CD4-positive, alpha-beta memory T cell (primary cell): ENCODE results near the gene HDAC10. TPM values are rescaled to one million over a fixed set of nuclear protein-coding genes. Genes with fewer than 3 reads are reported as not detected.

Experiments used
- CTCF ChIA-PET: fragments of 350-600 bp; sonication (Branson Sonifier 250); formaldehyde crosslinking; loops from one replicate; lab custom pipeline; 2021; ENCODE audit warnings: inconsistent platforms; ENCODE audit not compliant: partially characterized antibody; lab: Charles Lee
- POLR2A ChIA-PET: fragments of 350-600 bp; sonication (Branson Sonifier 250); formaldehyde crosslinking; loops from one replicate; lab custom pipeline; 2021; ENCODE audit not compliant: partially characterized antibody; lab: Charles Lee
- DNase-seq, 5 donors: peaks; one replicate each; pipeline versions ENCODE4 v3.0.0 to v3.0.0-alpha.2; 2020 to 2022; ENCODE audit warnings: mixed read lengths in 1 of 5
- H3K27ac ChIP-seq: one replicate; pipeline ENCODE4 v1.7.0; 2013; ENCODE audit warnings: low read depth, low read length
- H3K27me3 ChIP-seq: 2 replicates; pipeline ENCODE4 v1.7.0; 2013; ENCODE audit warnings: mild to moderate bottlenecking, low read length, moderate library complexity; ENCODE audit not compliant: insufficient read depth
- H3K36me3 ChIP-seq: 2 replicates; pipeline ENCODE4 v1.7.0; 2013; ENCODE audit warnings: mild to moderate bottlenecking, low read length, moderate library complexity; ENCODE audit not compliant: insufficient read depth
- H3K4me1 ChIP-seq: 2 replicates; pipeline ENCODE4 v1.7.0; 2013; ENCODE audit warnings: mild to moderate bottlenecking, low read length, moderate library complexity; ENCODE audit not compliant: insufficient read depth
- H3K4me3 ChIP-seq, 2 donors: one replicate each; pipeline ENCODE4 v1.7.0; 2013; ENCODE audit warnings: low read length in 2 of 2, mild to moderate bottlenecking in 1 of 2
- H3K9me3 ChIP-seq, 2 donors: one replicate each; pipeline ENCODE4 v1.7.0; 2013; ENCODE audit warnings: low read length in 2 of 2, control low read depth in 1 of 2; ENCODE audit not compliant: control insufficient read depth in 1 of 2
- H3K27ac Mint-ChIP-seq, 7 donors: one replicate each; pipeline ENCODE4 v1.8.0; 2020 to 2021; ENCODE audit warnings: mixed read lengths in 7 of 7, mild to moderate bottlenecking in 6 of 7, inconsistent platforms in 3 of 7, moderate library complexity in 3 of 7
- H3K27me3 Mint-ChIP-seq, 2 donors: one replicate each; pipeline ENCODE4 v1.8.0; 2020 to 2021; ENCODE audit warnings: mixed read lengths in 2 of 2
- H3K36me3 Mint-ChIP-seq, 2 donors: one replicate each; pipeline ENCODE4 v1.8.0; 2020 to 2021; ENCODE audit warnings: mixed read lengths in 2 of 2, inconsistent platforms in 1 of 2, mild to moderate bottlenecking in 1 of 2
- H3K4me1 Mint-ChIP-seq, 4 donors: one replicate each; pipeline ENCODE4 v1.8.0; 2020 to 2021; ENCODE audit warnings: mixed read lengths in 4 of 4, mild to moderate bottlenecking in 1 of 4
- H3K4me3 Mint-ChIP-seq, 8 donors: one replicate each; pipeline ENCODE4 v1.8.0; 2020 to 2021; ENCODE audit warnings: mixed read lengths in 8 of 8, mild to moderate bottlenecking in 7 of 8, moderate library complexity in 6 of 8, inconsistent platforms in 3 of 8
- H3K9me3 Mint-ChIP-seq, 8 donors: one replicate each; pipeline ENCODE4 v1.8.0; 2020 to 2021; ENCODE audit warnings: mixed read lengths in 8 of 8, mild to moderate bottlenecking in 5 of 8, inconsistent platforms in 3 of 8, moderate library complexity in 1 of 8
- intact Hi-C: fragments of 100-400 bp; cut with micrococcal nuclease; formaldehyde crosslinking; loops from one replicate; pipeline ENCODE4 v1.15.1; 2023
- polyA plus RNA-seq, 2 donors: library from polyadenylated mRNA; unstranded; fragments of 300-500 nt; fragmentation: Illumina TruSeq; gene quantifications; one replicate each; pipeline ENCODE4 v1.2.3, GENCODE V29; 2021
- total RNA-seq, 2 experiments: library from RNA; stranded (reverse); gene quantifications; one replicate each; pipeline ENCODE4 v1.2.3, GENCODE V29; 2021

HDAC10 gene
- total and polyA plus RNA-seq, 4 experiments from 2014 or later, result 3.8 to 151 (median 73.7) TPM

GRCh38 chr22:50253046-50253915 is 2.2 kb upstream of the HDAC10 start:
- POLR2A ChIA-PET, result interaction anchor here (1.0 to 4.0 kb wide), 7 partner anchors 11 to 368 kb away, joined by 4 to 29 read pairs (median 8); partner anchors contain the start of genes MAPK11 and TYMP

DNA sequence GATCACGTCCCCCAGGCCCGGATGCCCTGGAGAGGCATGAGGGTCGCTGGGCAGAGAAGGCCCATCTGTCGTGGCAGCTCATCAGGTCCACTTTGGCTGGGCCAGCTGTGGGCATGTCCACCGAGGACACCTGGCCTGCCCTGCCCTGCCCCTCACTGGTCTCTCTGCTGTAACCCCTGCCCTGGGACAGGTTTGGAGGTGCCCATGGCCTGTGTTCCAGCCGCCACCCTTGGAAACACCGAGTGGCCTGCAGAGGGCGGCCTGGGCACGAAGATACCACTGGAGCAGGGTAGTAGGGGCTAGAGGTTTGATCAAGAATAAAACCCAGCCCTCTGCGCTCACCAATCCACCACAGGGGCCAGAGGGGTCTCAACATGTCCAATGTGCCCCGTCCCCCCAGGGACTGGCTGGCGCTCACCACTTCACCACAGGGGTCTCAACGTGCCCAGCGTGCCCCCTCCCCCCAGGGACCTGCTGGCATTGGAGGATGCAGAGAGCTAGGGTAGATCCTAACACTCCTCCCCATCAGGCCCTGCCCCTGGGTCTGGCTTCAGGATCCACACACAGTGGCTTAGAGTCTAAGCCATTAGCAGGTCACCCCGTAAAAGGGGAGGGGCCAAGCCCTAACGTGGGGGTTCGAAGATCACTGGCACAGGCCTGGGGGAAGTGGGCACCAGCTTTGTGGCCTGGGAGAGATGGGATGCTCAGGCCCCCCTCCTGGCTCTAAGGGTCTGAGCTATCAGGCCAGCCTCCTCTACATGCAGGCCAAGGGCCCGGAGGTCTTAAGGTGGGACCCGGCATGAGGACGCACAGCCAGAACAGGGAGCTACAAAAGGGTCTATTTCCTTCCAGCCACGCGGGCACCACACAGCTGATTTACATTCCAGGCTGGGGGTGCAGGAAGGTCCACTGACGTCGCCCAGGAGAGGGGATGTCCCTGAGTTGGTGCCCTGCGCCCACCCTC is 1.3 kb upstream of the HDAC10 start:
- peaks cover 1 to 3% of the 10 kb centered on the region in 2 donors for H3K27me3 Mint-ChIP-seq
- peaks cover 5 to 27% (median 13%) of the 10 kb centered on the region in 4 donors for H3K4me1 Mint-ChIP-seq
- peak overlapping the region in 4 of 7 donors; percentile 36 to 68 (median 48) for H3K27ac Mint-ChIP-seq
- POLR2A ChIA-PET, result interaction anchor here (0.9 to 4.0 kb wide), 15 partner anchors 10 to 369 kb away, joined by 3 to 29 read pairs (median 4); partner anchors contain the start of genes DENND6B, MAPK11, SCO2 and TYMP
- CTCF ChIA-PET, result interaction anchor here (0.8 to 3.5 kb wide), 21 partner anchors 8 to 381 kb away, joined by 3 to 28 read pairs (median 6); partner anchors contain the start of gene SCO2
- H3K4me3 Mint-ChIP-seq, result peak overlapping the region in 7 of 8 donors; percentile 36 to 77 (median 61)
- DNase-seq, result peak; percentile 65 to 75 (median 69)
- H3K36me3 Mint-ChIP-seq, result peaks cover under 1 to 6% of the 10 kb centered on the region in 2 donors
- Histone ChIP-seq H3K4me1 (peaks cover 30% of the 10 kb centered on the region), H3K27me3 (no peaks in the 10 kb centered on the region), H3K27ac (peak overlapping the region; percentile 66), H3K4me3 (no peak overlapping the region), H3K36me3 (peaks cover 3% of the 10 kb centered on the region), H3K9me3 (no peaks in the 10 kb centered on the region)
- intact Hi-C loops, result loop anchor here (1.0 to 10.0 kb wide), 5 partner anchors 18 to 246 kb away; partner anchors contain the start of genes DENND6B, MAPK11 and SBF1
- H3K9me3 Mint-ChIP-seq, result no peaks in the 10 kb centered on the region

More at GRCh38 chr22:50253046-50253915, 2.2 kb upstream of the HDAC10 start:
- Histone ChIP-seq H3K27ac (no peak overlapping the region), H3K4me1 (peaks cover 20% of the 10 kb centered on the region), H3K9me3 (no peaks in the 10 kb centered on the region), H3K36me3 (no peaks in the 10 kb centered on the region), H3K27me3 (no peaks in the 10 kb centered on the region), H3K4me3 (no peak overlapping the region)
- CTCF ChIA-PET, result interaction anchor here (0.5 to 3.5 kb wide), 17 partner anchors 9 to 367 kb away, joined by 3 to 28 read pairs (median 6); partner anchors contain the start of gene SCO2
- H3K4me3 Mint-ChIP-seq, result peak overlapping the region in 1 of 8 donors; percentile 7
- H3K4me1 Mint-ChIP-seq, result peaks cover 1 to 19% (median 7%) of the 10 kb centered on the region in 4 donors
- H3K27me3 Mint-ChIP-seq, result peaks cover 1 to 4% of the 10 kb centered on the region in 2 donors
- H3K36me3 Mint-ChIP-seq, result no peaks in the 10 kb centered on the region
- no peaks in the 10 kb centered on the region for H3K9me3 Mint-ChIP-seq
- intact Hi-C loops, result loop anchor here (10.0 kb wide), 1 partner anchor 222 kb away; the partner anchor contains the start of gene SBF1
- H3K27ac Mint-ChIP-seq, result peak overlapping the region in 1 of 7 donors; percentile 64
- no peak for DNase-seq

DNA sequence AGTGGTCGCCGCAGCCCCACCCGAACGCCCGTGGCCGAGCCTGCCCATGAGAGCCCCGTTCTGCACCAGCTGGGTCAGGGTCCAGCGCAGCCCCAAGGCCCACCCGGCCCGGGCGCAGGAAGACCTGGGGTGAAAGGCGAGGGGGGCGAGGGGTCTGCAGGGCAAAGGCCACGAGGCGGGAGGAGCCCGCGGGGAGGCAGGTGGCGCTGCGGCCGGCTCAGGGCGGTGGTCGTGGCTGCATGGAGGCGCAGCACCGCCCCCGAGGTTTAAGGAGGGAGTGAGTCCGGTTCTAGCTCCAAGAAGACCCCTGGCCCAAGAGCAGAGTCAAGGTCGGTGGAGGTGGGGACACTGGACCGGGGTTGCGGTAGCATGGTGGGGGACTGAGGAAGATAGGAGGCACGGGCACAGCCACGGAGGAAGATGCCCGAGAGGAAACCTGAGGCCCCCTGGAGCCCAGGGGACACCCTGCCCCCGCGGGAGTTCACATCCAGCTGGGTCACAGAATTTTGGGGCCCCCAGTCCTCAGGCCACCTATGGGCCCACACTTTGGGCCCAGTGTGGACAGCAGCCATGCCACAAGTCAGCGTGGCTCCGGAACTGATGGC is 514 bp upstream of the HDAC10 start:
- Mint-ChIP-seq H3K4me3 (peak overlapping the region in 7 of 8 donors; percentile 25 to 77 (median 44)), H3K36me3 (peaks cover 4 to 10% of the 10 kb centered on the region in 2 donors), H3K9me3 (no peaks in the 10 kb centered on the region), H3K27me3 (peaks cover 1 to 2% of the 10 kb centered on the region in 2 donors), H3K27ac (peak overlapping the region in 3 of 7 donors; percentile 68 to 88 (median 74)), H3K4me1 (peaks cover 7 to 29% (median 16%) of the 10 kb centered on the region in 4 donors)
- Histone ChIP-seq H3K4me3 (peak overlapping the region in 1 of 2 donors; percentile 89), H3K9me3 (no peaks in the 10 kb centered on the region), H3K27me3 (no peaks in the 10 kb centered on the region), H3K4me1 (peaks cover 36% of the 10 kb centered on the region), H3K36me3 (peaks cover 10% of the 10 kb centered on the region), H3K27ac (peak overlapping the region; percentile 66)
- ChIA-PET CTCF (interaction anchor here (0.9 to 3.5 kb wide), 13 partner anchors 10 to 381 kb away, joined by 3 to 28 read pairs (median 10); partner anchors contain the start of gene SCO2), POLR2A (interaction anchor here (0.6 to 4.0 kb wide), 29 partner anchors 10 to 377 kb away, joined by 3 to 29 read pairs (median 4); partner anchors contain the start of genes ARSA, DENND6B, LMF2 and MAPK11)
- peak in 1 of 5 donors; percentile 33 for DNase-seq
- intact Hi-C loops, result loop anchor here (1.0 to 10.0 kb wide), 6 partner anchors 19 to 369 kb away; partner anchors contain the start of genes DENND6B, MAPK11 and SBF1

- no peak for DNase-seq
- peaks cover 19% of the 10 kb centered on the region for H3K36me3 ChIP-seq
- peak overlapping the region; percentile 47 to 84 (median 78) for H3K4me3 Mint-ChIP-seq
- H3K27me3 Mint-ChIP-seq, result peaks cover 0 to 1% of the 10 kb centered on the region in 2 donors
- H3K4me3 ChIP-seq, result peak overlapping the region; percentile 36 to 89
- H3K27me3 ChIP-seq, result no peaks in the 10 kb centered on the region
- ChIA-PET CTCF (interaction anchor here (1.8 to 3.1 kb wide), 2 partner anchors 76 to 91 kb away, joined by 8 to 24 read pairs; no protein-coding TSS in a partner anchor), POLR2A (interaction anchor here (1.3 to 4.0 kb wide), 14 partner anchors 9 to 378 kb away, joined by 3 to 29 read pairs (median 8); partner anchors contain the start of genes ARSA, LMF2, MAPK11 and NCAPH2)
- H3K36me3 Mint-ChIP-seq, result peaks cover 4 to 10% of the 10 kb centered on the region in 2 donors
- H3K27ac Mint-ChIP-seq, result peak overlapping the region in 4 of 7 donors; percentile 15 to 73 (median 66)
- intact Hi-C loops, result loop anchor here (2.0 to 10.0 kb wide), 2 partner anchors 225 to 371 kb away; partner anchors contain the start of gene SBF1
- no peaks in the 10 kb centered on the region for H3K9me3 ChIP-seq
- H3K9me3 Mint-ChIP-seq, result no peaks in the 10 kb centered on the region
- peak overlapping the region; percentile 66 for H3K27ac ChIP-seq
- peaks cover 7 to 29% (median 19%) of the 10 kb centered on the region in 4 donors for H3K4me1 Mint-ChIP-seq
- peaks cover 49% of the 10 kb centered on the region for H3K4me1 ChIP-seq
Measured at GRCh38 chr22:50250249-50250554, 863 bp downstream of the HDAC10 start.

DNA sequence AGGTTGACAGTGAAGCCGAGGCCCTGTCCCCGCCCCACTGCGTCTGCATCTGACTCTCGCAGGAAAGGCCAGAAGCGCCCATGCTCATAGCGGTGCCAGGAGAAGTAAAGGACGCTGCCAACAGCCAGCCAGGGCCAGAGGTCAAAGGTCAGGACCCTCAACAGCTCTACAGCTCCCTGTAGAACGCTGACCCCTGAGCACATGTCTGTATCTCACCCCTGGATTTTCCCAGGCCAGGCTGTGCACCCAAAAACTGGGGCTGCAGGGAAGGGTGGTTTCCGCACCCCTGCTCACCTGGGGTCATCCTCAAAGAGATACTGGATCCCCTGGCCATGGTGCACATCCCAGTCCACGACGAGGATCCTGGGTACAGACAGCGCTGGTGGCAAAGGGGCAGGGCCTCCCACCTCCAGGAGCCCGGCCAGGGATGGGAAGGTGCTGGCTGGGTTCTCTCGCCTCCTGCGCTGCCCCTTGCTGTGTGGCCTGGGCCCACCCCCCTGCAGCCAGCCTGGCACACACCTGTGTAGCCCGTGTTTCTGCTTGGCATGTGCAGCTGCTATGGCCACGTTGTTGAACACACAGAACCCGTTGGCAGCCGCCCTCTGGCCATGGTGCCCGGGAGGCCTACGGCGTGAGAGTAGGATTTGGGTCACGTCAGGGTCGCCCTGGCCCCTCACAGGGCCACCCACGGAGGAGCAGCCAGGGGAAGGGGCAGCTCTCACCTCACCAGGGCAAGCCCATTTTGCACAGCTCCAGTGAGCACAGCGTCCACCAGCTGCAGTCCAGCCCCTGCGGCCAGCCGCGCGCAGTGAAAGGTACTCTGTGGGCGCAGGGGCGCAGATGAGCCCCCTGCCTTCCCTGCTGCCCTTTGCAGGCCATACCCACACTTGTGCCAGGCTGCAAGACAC is 1.5 kb downstream of the HDAC10 start:
- intact Hi-C loops, result loop anchor here (2.0 to 10.0 kb wide), 2 partner anchors 225 to 371 kb away; partner anchors contain the start of gene SBF1
- CTCF ChIA-PET, result no interaction called here
- Histone ChIP-seq H3K27ac (no peak overlapping the region), H3K4me1 (peaks cover 49% of the 10 kb centered on the region), H3K4me3 (peak overlapping the region; percentile 36 to 89), H3K27me3 (no peaks in the 10 kb centered on the region), H3K9me3 (no peaks in the 10 kb centered on the region), H3K36me3 (peaks cover 19% of the 10 kb centered on the region)
- no peak for DNase-seq
- H3K27ac Mint-ChIP-seq, result peak overlapping the region in 1 of 7 donors; percentile 73
- POLR2A ChIA-PET, result interaction anchor here (1.3 to 4.0 kb wide), 7 partner anchors 8 to 379 kb away, joined by 3 to 29 read pairs (median 14); partner anchors contain the start of genes ARSA, MAPK11 and SCO2
- H3K27me3 Mint-ChIP-seq, result peaks cover 0 to 1% of the 10 kb centered on the region in 2 donors
- peaks cover 10 to 35% (median 23%) of the 10 kb centered on the region in 4 donors for H3K4me1 Mint-ChIP-seq
- H3K9me3 Mint-ChIP-seq, result no peaks in the 10 kb centered on the region
- H3K4me3 Mint-ChIP-seq, result peak overlapping the region; percentile 47 to 84 (median 78)
- peaks cover 7 to 13% of the 10 kb centered on the region in 2 donors for H3K36me3 Mint-ChIP-seq
